WTC11 (cell line): ENCODE measurements around the gene SERP1. TPM values are rescaled to one million over a fixed set of nuclear protein-coding genes. Genes with fewer than 3 reads are reported as not detected.

Experiments
- ATAC-seq: fragments of 200-7000 bp; cut with Tn5 transposase; 2 replicates; pipeline ENCODE4 v1.10.0; 2021; ENCODE audit warnings: mild to moderate bottlenecking, moderate library complexity
- CTCF ChIA-PET: fragments of 300-600 bp; sonication (Branson Sonifier 250); formaldehyde crosslinking; loops from one replicate; lab custom pipeline; 2021; ENCODE audit warnings: antibody characterized with exemption; lab: Charles Lee
- POLR2A ChIA-PET: fragments of 350-600 bp; sonication (Branson Sonifier 250); formaldehyde crosslinking; loops from one replicate; lab custom pipeline; 2021; ENCODE audit warnings: antibody characterized with exemption; lab: Charles Lee
- DNase-seq: peaks from one replicate; pipeline ENCODE4 v3.0.0; 2021; ENCODE audit warnings: low spot score
- H3K27ac Mint-ChIP-seq: 2 replicates; pipeline ENCODE4 v1.8.0; 2021; ENCODE audit warnings: mixed read lengths
- H3K27me3 Mint-ChIP-seq: 2 replicates; pipeline ENCODE4 v1.8.0; 2021; ENCODE audit warnings: low read depth, mild to moderate bottlenecking, moderate library complexity, mixed read lengths
- H3K36me3 Mint-ChIP-seq: 2 replicates; pipeline ENCODE4 v1.8.0; 2021; ENCODE audit warnings: mixed read lengths
- H3K4me1 Mint-ChIP-seq: 2 replicates; pipeline ENCODE4 v1.8.0; 2022; ENCODE audit warnings: mixed read lengths
- H3K4me3 Mint-ChIP-seq: 2 replicates; pipeline ENCODE4 v1.8.0; 2021; ENCODE audit warnings: mild to moderate bottlenecking, moderate library complexity, mixed read lengths
- H3K9me3 Mint-ChIP-seq: 2 replicates; pipeline ENCODE4 v1.8.0; 2021; ENCODE audit warnings: mixed read lengths
- CBFB ChIP-seq: sonication (generic); formaldehyde crosslinking; IDR thresholded peaks from 2 replicates; pipeline ENCODE4 v1.8.1; 2022; ENCODE audit warnings: mild to moderate bottlenecking, low read depth, missing genetic modification reagents
- ELF4 ChIP-seq: sonication (generic); formaldehyde crosslinking; IDR thresholded peaks from 2 replicates; pipeline ENCODE4 v1.8.1; 2022; ENCODE audit warnings: low read depth, mild to moderate bottlenecking, moderate library complexity, missing genetic modification reagents
- FOXJ3 ChIP-seq: sonication (generic); formaldehyde crosslinking; IDR thresholded peaks from 2 replicates; pipeline ENCODE4 v1.9.0; 2021; ENCODE audit warnings: missing genetic modification reagents, mild to moderate bottlenecking, borderline replicate concordance
- GRHL2 ChIP-seq: fragments of 250-450 bp; sonication (Bioruptor Pico); IDR thresholded peaks from 2 replicates; pipeline ENCODE4 v1.8.0; 2022; ENCODE audit warnings: mild to moderate bottlenecking, moderate library complexity; ENCODE audit not compliant: insufficient replicate concordance, severe bottlenecking
- MXD4 ChIP-seq: fragments of 250-450 bp; sonication (Bioruptor Pico); IDR thresholded peaks from 2 replicates; pipeline ENCODE4 v1.8.0; 2021; ENCODE audit warnings: mild to moderate bottlenecking, moderate library complexity, borderline replicate concordance
- MYBL2 ChIP-seq: sonication (generic); formaldehyde crosslinking; IDR thresholded peaks from 2 replicates; pipeline ENCODE4 v1.8.1; 2023; ENCODE audit warnings: mild to moderate bottlenecking, moderate library complexity, missing genetic modification reagents
- NFYB ChIP-seq: sonication (generic); formaldehyde crosslinking; conservative IDR thresholded peaks from 2 replicates; pipeline ENCODE4 v1.8.0; 2022; ENCODE audit warnings: low read depth, missing genetic modification reagents
- ZBTB21 ChIP-seq: sonication (generic); formaldehyde crosslinking; IDR thresholded peaks from 2 replicates; pipeline ENCODE4 v1.8.1; 2023; ENCODE audit warnings: mild to moderate bottlenecking, missing genetic modification reagents, borderline replicate concordance
- ZNF317 ChIP-seq: sonication (generic); formaldehyde crosslinking; IDR thresholded peaks from 2 replicates; pipeline ENCODE4 v1.8.1; 2023; ENCODE audit warnings: low read depth, mild to moderate bottlenecking, moderate library complexity, missing genetic modification reagents, borderline replicate concordance
- ZNF423 ChIP-seq: fragments of 250-450 bp; sonication (Bioruptor Pico); IDR thresholded peaks from 2 replicates; pipeline ENCODE4 v2.1.2; 2022; ENCODE audit warnings: mild to moderate bottlenecking, moderate library complexity
- total RNA-seq: library from RNA; stranded (reverse); gene quantifications from 3 replicates; pipeline ENCODE4 v1.2.3, GENCODE V29; 2021
- TF ChIP-seq, protein P1 (sequence below): sonication (generic); formaldehyde crosslinking; IDR thresholded peaks from 2 replicates; pipeline ENCODE4 v1.8.1; 2022; ENCODE audit warnings: mild to moderate bottlenecking, missing genetic modification reagents, moderate library complexity, borderline replicate concordance
- TF ChIP-seq, protein P2 (sequence below): sonication (generic); formaldehyde crosslinking; IDR thresholded peaks from 2 replicates; pipeline ENCODE4 v1.8.0; 2023; ENCODE audit warnings: mild to moderate bottlenecking, missing genetic modification reagents
- TF ChIP-seq, protein P3 (sequence below): fragments of 250-450 bp; sonication (Bioruptor Pico); IDR thresholded peaks from 2 replicates; pipeline ENCODE4 v1.9.0; 2021; ENCODE audit warnings: mild to moderate bottlenecking
- TF ChIP-seq, protein P4 (sequence below): fragments of 250-450 bp; sonication (Bioruptor Pico); conservative IDR thresholded peaks from 2 replicates; pipeline ENCODE4 v1.9.0; 2021; ENCODE audit warnings: mild to moderate bottlenecking
- TF ChIP-seq, protein P5 (sequence below): fragments of 200-600 bp; IDR thresholded peaks from 2 replicates; pipeline ENCODE4 v1.8.0; 2022; ENCODE audit warnings: antibody characterized with exemption
- TF ChIP-seq, protein P6 (sequence below): sonication (generic); formaldehyde crosslinking; conservative IDR thresholded peaks from 2 replicates; pipeline ENCODE4 v1.8.1; 2023; ENCODE audit warnings: mild to moderate bottlenecking, low read depth, missing genetic modification reagents, moderate library complexity
- TF ChIP-seq, protein P7 (sequence below): fragments of 250-450 bp; sonication (Bioruptor Pico); IDR thresholded peaks from 2 replicates; pipeline ENCODE4 v1.9.0; 2021; ENCODE audit warnings: mild to moderate bottlenecking
- TF ChIP-seq, protein P8 (sequence below): fragments of 250-450 bp; sonication (Bioruptor Pico); IDR thresholded peaks from 2 replicates; pipeline ENCODE4 v2.1.2; 2022; ENCODE audit warnings: mild to moderate bottlenecking, moderate library complexity

Gene SERP1
- total RNA-seq, 1 experiment from 2014 or later, result 98.3 TPM

DNA sequence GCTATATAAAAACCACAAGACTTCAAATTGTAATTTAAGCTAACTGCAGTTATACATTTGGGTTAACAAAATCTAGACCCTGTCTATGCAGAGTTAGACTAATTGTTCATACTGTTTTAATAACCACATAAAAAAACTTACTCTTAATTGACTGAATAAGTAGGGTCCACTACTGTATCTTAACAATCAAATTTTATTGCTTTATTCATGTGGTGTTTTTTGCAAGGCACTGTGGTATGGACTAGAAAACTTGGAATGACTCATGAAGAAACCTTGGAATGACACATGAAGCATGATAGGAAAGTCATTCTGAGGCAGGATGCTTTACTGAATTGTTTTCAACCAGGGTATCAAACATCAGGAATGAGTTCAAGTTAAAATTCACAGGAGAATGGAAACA is 2.3 kb downstream of the SERP1 start:
- Mint-ChIP-seq H3K4me1 (peaks cover 22% of the 10 kb centered on the region), H3K27ac (no peak overlapping the region)
- POLR2A ChIA-PET, result no interaction called here

More for the DNA sequence above, 2.3 kb downstream of the SERP1 start:
- ATAC-seq, result no peak
- Mint-ChIP-seq H3K9me3 (no peaks in the 10 kb centered on the region), H3K27me3 (no peaks in the 10 kb centered on the region), H3K36me3 (peaks cover 36% of the 10 kb centered on the region), H3K4me3 (peak overlapping the region; percentile 93)
- DNase-seq, result no peak
- CTCF ChIA-PET, result no interaction called here
- no peak for TF ChIP-seq ZBTB21 (CRISPR knock-in tag)
- TF ChIP-seq, protein P1, sequence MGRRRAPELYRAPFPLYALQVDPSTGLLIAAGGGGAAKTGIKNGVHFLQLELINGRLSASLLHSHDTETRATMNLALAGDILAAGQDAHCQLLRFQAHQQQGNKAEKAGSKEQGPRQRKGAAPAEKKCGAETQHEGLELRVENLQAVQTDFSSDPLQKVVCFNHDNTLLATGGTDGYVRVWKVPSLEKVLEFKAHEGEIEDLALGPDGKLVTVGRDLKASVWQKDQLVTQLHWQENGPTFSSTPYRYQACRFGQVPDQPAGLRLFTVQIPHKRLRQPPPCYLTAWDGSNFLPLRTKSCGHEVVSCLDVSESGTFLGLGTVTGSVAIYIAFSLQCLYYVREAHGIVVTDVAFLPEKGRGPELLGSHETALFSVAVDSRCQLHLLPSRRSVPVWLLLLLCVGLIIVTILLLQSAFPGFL (CRISPR knock-in tag), result no peak
- no peak for TF ChIP-seq CBFB (CRISPR knock-in tag)
- no peak for TF ChIP-seq MXD4 (CRISPR knock-in tag)
- TF ChIP-seq, protein P2, sequence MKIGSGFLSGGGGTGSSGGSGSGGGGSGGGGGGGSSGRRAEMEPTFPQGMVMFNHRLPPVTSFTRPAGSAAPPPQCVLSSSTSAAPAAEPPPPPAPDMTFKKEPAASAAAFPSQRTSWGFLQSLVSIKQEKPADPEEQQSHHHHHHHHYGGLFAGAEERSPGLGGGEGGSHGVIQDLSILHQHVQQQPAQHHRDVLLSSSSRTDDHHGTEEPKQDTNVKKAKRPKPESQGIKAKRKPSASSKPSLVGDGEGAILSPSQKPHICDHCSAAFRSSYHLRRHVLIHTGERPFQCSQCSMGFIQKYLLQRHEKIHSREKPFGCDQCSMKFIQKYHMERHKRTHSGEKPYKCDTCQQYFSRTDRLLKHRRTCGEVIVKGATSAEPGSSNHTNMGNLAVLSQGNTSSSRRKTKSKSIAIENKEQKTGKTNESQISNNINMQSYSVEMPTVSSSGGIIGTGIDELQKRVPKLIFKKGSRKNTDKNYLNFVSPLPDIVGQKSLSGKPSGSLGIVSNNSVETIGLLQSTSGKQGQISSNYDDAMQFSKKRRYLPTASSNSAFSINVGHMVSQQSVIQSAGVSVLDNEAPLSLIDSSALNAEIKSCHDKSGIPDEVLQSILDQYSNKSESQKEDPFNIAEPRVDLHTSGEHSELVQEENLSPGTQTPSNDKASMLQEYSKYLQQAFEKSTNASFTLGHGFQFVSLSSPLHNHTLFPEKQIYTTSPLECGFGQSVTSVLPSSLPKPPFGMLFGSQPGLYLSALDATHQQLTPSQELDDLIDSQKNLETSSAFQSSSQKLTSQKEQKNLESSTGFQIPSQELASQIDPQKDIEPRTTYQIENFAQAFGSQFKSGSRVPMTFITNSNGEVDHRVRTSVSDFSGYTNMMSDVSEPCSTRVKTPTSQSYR (CRISPR knock-in tag), result no peak
- TF ChIP-seq ELF4, result no peak
- TF ChIP-seq GRHL2, result no peak
- TF ChIP-seq, protein P3, sequence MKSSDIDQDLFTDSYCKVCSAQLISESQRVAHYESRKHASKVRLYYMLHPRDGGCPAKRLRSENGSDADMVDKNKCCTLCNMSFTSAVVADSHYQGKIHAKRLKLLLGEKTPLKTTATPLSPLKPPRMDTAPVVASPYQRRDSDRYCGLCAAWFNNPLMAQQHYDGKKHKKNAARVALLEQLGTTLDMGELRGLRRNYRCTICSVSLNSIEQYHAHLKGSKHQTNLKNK (CRISPR knock-in tag), result no peak
- TF ChIP-seq NFYB (CRISPR knock-in tag), result no peak
- TF ChIP-seq, protein P4, sequence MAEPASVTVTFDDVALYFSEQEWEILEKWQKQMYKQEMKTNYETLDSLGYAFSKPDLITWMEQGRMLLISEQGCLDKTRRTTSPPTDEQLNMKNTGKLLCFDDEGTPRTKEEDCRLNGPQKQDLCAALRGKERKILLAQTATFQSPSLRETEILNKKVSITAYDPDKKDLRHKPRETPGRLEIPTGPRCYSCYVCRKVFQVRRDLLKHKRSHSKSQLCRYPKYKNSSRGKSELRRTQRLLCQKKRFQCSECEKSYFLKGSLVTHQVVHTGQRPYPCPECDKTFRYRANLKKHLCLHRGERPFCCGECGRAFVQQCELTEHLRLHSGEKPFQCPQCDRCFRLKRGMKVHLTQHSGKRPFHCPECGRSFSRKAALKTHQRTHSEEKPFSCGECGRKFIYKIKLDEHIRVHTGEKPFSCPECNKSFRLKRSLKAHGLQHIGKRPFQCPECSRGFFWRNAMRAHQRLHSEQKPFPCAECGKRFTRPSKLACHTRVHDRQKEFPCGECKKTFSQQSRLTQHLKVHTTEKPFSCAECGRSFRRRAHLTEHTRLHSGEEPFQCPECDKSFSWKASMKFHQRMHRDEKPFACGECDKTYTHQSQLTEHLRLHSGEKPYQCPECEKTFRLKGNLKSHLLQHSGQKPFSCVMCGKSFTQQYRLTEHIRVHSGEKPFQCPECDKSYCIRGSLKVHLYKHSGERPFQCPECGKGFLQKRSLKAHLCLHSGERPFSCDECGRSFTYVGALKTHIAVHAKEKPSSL, result no peak
- TF ChIP-seq MYBL2 (CRISPR knock-in tag), result no peak
- no peak for TF ChIP-seq FOXJ3 (CRISPR knock-in tag)
- TF ChIP-seq ZNF423, result no peak
- TF ChIP-seq ZNF317 (CRISPR knock-in tag), result no peak
- TF ChIP-seq, protein P5, sequence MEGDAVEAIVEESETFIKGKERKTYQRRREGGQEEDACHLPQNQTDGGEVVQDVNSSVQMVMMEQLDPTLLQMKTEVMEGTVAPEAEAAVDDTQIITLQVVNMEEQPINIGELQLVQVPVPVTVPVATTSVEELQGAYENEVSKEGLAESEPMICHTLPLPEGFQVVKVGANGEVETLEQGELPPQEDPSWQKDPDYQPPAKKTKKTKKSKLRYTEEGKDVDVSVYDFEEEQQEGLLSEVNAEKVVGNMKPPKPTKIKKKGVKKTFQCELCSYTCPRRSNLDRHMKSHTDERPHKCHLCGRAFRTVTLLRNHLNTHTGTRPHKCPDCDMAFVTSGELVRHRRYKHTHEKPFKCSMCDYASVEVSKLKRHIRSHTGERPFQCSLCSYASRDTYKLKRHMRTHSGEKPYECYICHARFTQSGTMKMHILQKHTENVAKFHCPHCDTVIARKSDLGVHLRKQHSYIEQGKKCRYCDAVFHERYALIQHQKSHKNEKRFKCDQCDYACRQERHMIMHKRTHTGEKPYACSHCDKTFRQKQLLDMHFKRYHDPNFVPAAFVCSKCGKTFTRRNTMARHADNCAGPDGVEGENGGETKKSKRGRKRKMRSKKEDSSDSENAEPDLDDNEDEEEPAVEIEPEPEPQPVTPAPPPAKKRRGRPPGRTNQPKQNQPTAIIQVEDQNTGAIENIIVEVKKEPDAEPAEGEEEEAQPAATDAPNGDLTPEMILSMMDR, result no peak
- TF ChIP-seq, protein P6, sequence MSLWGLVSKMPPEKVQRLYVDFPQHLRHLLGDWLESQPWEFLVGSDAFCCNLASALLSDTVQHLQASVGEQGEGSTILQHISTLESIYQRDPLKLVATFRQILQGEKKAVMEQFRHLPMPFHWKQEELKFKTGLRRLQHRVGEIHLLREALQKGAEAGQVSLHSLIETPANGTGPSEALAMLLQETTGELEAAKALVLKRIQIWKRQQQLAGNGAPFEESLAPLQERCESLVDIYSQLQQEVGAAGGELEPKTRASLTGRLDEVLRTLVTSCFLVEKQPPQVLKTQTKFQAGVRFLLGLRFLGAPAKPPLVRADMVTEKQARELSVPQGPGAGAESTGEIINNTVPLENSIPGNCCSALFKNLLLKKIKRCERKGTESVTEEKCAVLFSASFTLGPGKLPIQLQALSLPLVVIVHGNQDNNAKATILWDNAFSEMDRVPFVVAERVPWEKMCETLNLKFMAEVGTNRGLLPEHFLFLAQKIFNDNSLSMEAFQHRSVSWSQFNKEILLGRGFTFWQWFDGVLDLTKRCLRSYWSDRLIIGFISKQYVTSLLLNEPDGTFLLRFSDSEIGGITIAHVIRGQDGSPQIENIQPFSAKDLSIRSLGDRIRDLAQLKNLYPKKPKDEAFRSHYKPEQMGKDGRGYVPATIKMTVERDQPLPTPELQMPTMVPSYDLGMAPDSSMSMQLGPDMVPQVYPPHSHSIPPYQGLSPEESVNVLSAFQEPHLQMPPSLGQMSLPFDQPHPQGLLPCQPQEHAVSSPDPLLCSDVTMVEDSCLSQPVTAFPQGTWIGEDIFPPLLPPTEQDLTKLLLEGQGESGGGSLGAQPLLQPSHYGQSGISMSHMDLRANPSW (CRISPR knock-in tag), result no peak
- TF ChIP-seq, protein P7, sequence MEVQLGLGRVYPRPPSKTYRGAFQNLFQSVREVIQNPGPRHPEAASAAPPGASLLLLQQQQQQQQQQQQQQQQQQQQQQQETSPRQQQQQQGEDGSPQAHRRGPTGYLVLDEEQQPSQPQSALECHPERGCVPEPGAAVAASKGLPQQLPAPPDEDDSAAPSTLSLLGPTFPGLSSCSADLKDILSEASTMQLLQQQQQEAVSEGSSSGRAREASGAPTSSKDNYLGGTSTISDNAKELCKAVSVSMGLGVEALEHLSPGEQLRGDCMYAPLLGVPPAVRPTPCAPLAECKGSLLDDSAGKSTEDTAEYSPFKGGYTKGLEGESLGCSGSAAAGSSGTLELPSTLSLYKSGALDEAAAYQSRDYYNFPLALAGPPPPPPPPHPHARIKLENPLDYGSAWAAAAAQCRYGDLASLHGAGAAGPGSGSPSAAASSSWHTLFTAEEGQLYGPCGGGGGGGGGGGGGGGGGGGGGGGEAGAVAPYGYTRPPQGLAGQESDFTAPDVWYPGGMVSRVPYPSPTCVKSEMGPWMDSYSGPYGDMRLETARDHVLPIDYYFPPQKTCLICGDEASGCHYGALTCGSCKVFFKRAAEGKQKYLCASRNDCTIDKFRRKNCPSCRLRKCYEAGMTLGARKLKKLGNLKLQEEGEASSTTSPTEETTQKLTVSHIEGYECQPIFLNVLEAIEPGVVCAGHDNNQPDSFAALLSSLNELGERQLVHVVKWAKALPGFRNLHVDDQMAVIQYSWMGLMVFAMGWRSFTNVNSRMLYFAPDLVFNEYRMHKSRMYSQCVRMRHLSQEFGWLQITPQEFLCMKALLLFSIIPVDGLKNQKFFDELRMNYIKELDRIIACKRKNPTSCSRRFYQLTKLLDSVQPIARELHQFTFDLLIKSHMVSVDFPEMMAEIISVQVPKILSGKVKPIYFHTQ (CRISPR knock-in tag), result no peak
- TF ChIP-seq, protein P8, sequence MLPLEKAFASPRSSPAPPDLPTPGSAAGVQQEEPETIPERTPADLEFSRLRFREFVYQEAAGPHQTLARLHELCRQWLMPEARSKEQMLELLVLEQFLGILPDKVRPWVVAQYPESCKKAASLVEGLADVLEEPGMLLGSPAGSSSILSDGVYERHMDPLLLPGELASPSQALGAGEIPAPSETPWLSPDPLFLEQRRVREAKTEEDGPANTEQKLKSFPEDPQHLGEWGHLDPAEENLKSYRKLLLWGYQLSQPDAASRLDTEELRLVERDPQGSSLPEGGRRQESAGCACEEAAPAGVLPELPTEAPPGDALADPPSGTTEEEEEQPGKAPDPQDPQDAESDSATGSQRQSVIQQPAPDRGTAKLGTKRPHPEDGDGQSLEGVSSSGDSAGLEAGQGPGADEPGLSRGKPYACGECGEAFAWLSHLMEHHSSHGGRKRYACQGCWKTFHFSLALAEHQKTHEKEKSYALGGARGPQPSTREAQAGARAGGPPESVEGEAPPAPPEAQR, result no peak
